ENCODE data around the gene MYO5B. TPM values are rescaled to one million over a fixed set of nuclear protein-coding genes. Genes with fewer than 3 reads are reported as not detected.
"Not testable (repeated sequence)": the region's sequence is repeated elsewhere in the genome, so short reads cannot be mapped to it uniquely, and the experiment has no call there.

Gene MYO5B
- polyA plus RNA-seq, 1 donor from 2014 or later = 0.42 TPM

DNA sequence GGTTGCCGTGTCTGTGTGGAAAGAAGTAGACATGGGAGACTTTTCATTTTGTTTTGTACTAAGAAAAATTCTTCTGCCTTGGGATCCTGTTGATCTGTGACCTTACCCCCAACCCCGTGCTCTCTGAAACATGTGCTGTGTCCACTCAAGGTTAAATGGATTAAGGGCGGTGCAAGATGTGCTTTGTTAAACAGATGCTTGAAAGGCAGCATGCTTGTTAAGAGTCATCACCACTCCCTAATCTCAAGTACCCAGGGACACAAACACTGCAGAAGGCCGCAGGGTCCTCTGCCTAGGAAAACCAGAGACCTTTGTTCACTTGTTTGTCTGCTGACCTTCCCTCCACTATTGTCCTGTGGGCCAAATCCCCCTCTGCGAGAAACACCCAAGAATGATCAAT lies 394.5 kb downstream of the MYO5B start:
- H3K9me2 ChIP-seq (ENCODE audit: insufficient read depth, low read length); H4K20me1 ChIP-seq (ENCODE audit: insufficient read depth); H3K4me3 ChIP-seq (ENCODE audit: low read length); H3K27me3 ChIP-seq (ENCODE audit: insufficient read depth, low read depth, low read length); H3K27ac ChIP-seq (ENCODE audit: low read length); H3K9me3 ChIP-seq (ENCODE audit: low read length); H3F3A ChIP-seq (ENCODE audit: insufficient read depth, low read length, poor library complexity, severe bottlenecking); H3K4me2 ChIP-seq (ENCODE audit: low read length); H3K9ac ChIP-seq (ENCODE audit: low read length); H2AFZ ChIP-seq (ENCODE audit: low read depth, low read length); H3K79me2 ChIP-seq (replicated peaks; ENCODE audit: insufficient read depth, low read length); H3K36me3 ChIP-seq (ENCODE audit: insufficient read depth, low read length): not testable (repeated sequence)

DNA sequence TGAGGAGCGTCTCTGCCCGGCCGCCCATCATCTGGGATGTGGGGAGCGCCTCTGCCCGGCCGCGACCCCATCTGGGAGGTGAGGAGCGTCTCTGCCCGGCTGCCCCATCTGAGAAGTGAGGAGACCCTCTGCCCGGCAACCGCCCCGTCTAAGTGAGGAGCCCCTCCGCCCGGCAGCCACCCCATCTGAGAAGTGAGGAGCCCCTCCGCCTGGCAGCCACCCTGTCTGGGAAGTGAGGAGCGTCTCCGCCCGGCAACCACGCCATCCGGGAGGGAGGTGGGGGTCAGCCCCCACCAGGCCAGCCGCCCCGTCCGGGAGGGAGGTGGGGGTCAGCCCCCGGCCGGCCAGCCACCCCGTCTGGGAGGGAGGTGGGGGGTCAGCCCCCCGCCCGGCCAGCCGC lies 395.1 kb downstream of the MYO5B start:
- not testable (repeated sequence) for H3K9me3 ChIP-seq (ENCODE audit: low read length); H3K27ac ChIP-seq (ENCODE audit: low read length); H3K4me3 ChIP-seq (ENCODE audit: low read length); H3K9me2 ChIP-seq (ENCODE audit: insufficient read depth, low read length); H4K20me1 ChIP-seq (ENCODE audit: insufficient read depth); H3K36me3 ChIP-seq (ENCODE audit: insufficient read depth, low read length); H3K9ac ChIP-seq (ENCODE audit: low read length); H3K4me2 ChIP-seq (ENCODE audit: low read length); H3K79me2 ChIP-seq (replicated peaks; ENCODE audit: insufficient read depth, low read length); H2AFZ ChIP-seq (ENCODE audit: low read depth, low read length); H3K27me3 ChIP-seq (ENCODE audit: insufficient read depth, low read depth, low read length); H3F3A ChIP-seq (ENCODE audit: insufficient read depth, low read length, poor library complexity, severe bottlenecking)

DNA sequence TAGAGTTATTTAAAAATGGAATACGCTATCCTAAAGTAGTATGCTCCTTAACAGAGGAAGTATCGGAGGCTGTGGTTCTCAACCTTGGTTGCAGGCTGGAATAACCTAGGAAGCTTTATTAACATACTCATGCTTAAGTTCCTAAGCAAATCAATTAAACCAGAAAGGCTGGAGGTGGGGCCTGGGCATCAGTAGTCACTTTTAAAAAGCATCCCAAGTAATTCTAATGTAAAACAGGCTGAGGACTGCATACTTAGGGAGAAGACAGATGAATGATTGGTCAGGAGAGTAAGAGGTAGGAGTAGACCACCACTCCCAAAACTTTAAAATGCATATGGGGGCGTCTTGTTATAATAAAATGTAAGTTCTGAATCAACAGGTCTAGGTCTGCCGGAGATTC lies 396.9 kb downstream of the MYO5B start:
- no peaks in the 10 kb centered on the region for H3K9me3 ChIP-seq (ENCODE audit: low read length)
- H3K4me2 ChIP-seq (ENCODE audit: low read length) = no peak overlapping the region
- no peak for TF ChIP-seq TAF1 (IDR thresholded peaks at IDR 0.05; ENCODE audit: low read depth)
- TF ChIP-seq, protein P1, sequence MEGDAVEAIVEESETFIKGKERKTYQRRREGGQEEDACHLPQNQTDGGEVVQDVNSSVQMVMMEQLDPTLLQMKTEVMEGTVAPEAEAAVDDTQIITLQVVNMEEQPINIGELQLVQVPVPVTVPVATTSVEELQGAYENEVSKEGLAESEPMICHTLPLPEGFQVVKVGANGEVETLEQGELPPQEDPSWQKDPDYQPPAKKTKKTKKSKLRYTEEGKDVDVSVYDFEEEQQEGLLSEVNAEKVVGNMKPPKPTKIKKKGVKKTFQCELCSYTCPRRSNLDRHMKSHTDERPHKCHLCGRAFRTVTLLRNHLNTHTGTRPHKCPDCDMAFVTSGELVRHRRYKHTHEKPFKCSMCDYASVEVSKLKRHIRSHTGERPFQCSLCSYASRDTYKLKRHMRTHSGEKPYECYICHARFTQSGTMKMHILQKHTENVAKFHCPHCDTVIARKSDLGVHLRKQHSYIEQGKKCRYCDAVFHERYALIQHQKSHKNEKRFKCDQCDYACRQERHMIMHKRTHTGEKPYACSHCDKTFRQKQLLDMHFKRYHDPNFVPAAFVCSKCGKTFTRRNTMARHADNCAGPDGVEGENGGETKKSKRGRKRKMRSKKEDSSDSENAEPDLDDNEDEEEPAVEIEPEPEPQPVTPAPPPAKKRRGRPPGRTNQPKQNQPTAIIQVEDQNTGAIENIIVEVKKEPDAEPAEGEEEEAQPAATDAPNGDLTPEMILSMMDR (IDR thresholded peaks at IDR 0.05; ENCODE audit: poor library complexity, severe bottlenecking) = no peak
- no peak for TF ChIP-seq POLR2AphosphoS5 (IDR thresholded peaks at IDR 0.05)
- TF ChIP-seq, protein P2, sequence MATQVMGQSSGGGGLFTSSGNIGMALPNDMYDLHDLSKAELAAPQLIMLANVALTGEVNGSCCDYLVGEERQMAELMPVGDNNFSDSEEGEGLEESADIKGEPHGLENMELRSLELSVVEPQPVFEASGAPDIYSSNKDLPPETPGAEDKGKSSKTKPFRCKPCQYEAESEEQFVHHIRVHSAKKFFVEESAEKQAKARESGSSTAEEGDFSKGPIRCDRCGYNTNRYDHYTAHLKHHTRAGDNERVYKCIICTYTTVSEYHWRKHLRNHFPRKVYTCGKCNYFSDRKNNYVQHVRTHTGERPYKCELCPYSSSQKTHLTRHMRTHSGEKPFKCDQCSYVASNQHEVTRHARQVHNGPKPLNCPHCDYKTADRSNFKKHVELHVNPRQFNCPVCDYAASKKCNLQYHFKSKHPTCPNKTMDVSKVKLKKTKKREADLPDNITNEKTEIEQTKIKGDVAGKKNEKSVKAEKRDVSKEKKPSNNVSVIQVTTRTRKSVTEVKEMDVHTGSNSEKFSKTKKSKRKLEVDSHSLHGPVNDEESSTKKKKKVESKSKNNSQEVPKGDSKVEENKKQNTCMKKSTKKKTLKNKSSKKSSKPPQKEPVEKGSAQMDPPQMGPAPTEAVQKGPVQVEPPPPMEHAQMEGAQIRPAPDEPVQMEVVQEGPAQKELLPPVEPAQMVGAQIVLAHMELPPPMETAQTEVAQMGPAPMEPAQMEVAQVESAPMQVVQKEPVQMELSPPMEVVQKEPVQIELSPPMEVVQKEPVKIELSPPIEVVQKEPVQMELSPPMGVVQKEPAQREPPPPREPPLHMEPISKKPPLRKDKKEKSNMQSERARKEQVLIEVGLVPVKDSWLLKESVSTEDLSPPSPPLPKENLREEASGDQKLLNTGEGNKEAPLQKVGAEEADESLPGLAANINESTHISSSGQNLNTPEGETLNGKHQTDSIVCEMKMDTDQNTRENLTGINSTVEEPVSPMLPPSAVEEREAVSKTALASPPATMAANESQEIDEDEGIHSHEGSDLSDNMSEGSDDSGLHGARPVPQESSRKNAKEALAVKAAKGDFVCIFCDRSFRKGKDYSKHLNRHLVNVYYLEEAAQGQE (IDR thresholded peaks at IDR 0.05; ENCODE audit: borderline replicate concordance) = no peak
- no peak for TF ChIP-seq EZH2 (IDR thresholded peaks at IDR 0.05; ENCODE audit: borderline replicate concordance, insufficient read depth, low read length, poor library complexity, severe bottlenecking)
- TF ChIP-seq EP300 (conservative IDR thresholded peaks at IDR 0.05; ENCODE audit: poor library complexity, severe bottlenecking) = no peak
- H3K9ac ChIP-seq (ENCODE audit: low read length) = no peak overlapping the region
- H3K27me3 ChIP-seq (ENCODE audit: insufficient read depth, low read depth, low read length) = no peaks in the 10 kb centered on the region
- no peak overlapping the region for H3K4me3 ChIP-seq (ENCODE audit: low read length)
- no peak overlapping the region for H2AFZ ChIP-seq (ENCODE audit: low read depth, low read length)
- no peaks in the 10 kb centered on the region for H3K36me3 ChIP-seq (ENCODE audit: insufficient read depth, low read length)
- H3F3A ChIP-seq (ENCODE audit: insufficient read depth, low read length, poor library complexity, severe bottlenecking) = no peaks in the 10 kb centered on the region
- no peaks in the 10 kb centered on the region for H4K20me1 ChIP-seq (ENCODE audit: insufficient read depth)
- no peak overlapping the region for H3K27ac ChIP-seq (ENCODE audit: low read length)
- no peaks in the 10 kb centered on the region for H3K79me2 ChIP-seq (replicated peaks; ENCODE audit: insufficient read depth, low read length)
- H3K9me2 ChIP-seq (ENCODE audit: insufficient read depth, low read length) = no peaks in the 10 kb centered on the region
